ENCODE results near the gene PKNOX2.
"Not testable (repeated sequence)": the region's sequence is repeated elsewhere in the genome, so short reads cannot be mapped to it uniquely, and the experiment has no call there.

Gene PKNOX2

DNA sequence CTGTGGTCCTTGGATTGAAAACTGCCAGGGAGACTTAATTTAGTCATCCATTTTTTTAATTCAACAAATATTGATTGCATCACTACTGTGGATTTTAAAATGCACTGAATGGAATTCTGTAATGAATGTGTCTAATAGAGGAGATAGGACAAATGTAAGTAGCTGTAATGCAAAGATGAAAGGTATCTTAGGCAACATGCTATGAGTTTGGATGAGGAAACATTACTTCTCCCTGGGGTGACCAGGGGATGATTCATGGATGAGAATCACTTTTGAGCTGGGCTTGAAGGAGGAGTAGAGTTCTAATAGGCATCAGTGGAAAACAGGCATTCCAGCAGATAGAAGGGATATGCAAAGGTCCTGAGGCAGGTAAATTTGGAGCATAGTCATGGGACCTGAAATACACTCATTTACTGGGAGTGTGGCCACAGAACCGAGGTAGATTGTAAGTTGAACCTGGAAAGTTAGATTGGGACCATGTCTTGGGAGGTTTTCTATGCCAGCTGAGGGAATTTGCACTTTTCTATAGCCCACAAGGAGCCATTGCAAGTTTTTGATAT, 43.4 kb downstream of the PKNOX2 start:
- no peak for DNase-seq (ENCODE audit: low spot score)

- no peak for DNase-seq (ENCODE audit: low spot score)
Observed at GRCh38 chr11:125210066-125210465, 45.5 kb downstream of the PKNOX2 start.

DNA sequence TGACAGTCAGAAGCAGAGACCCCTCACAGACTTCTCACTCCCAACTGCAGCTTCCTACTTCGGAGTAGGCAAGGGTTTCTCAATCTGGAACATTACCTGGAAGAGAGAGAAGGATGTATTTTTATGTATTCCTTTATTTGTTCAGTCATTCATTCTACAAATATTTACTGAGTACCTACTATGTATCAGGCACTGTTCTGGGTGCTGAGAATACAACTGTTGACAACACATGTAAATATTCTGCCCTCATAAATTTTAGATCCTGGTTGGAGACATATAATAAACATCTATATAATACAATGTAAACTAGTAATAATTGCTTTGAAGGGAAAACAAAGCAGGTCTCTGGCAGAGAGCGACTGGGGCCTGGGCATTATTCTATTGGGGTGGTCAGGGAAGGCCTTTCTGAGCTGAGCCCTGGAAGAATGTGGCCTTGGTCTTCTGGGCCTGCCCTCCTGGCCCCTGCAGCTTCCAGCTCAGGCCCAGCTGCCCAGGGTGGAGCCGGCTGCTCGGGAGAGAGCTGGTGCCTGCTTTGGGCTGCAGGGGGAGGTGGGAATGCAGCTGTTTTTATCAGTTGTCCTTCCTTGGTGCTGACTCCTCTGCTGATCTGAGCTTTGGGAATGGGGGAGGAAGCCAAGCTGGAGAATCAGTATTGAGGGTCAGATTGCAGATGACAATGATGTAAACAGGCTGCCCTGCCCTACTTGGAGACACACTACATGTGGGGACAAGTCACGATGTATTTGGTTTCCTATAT, 46.8 kb downstream of the PKNOX2 start:
- no peak for DNase-seq (ENCODE audit: low spot score)

DNA sequence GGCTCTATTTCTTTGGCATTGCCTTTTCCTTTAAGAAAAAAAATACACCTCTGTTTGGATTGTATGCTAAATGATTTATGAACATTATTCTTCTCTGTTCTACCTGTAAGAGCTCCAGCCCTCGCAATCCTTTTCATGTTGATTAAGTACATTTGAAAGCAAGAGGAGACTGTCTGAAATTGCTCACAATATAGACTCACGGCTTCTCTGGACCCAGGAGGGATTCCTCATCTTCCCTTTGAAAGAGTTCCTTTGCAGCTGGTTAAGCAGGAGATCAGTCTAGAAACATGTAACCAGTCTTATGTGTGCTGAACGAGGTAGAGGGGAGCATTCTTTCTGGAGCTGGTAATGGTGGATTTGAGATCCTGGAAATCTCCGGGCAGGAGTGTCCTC, 47.4 kb downstream of the PKNOX2 start:
- no peak for DNase-seq (ENCODE audit: low spot score)

- DNase-seq (ENCODE audit: low spot score) = no peak
Observed at GRCh38 chr11:125214601-125215565, 50.3 kb downstream of the PKNOX2 start.

- DNase-seq (ENCODE audit: low spot score) = no peak
Observed at GRCh38 chr11:125215976-125216375, 51.4 kb downstream of the PKNOX2 start.

GRCh38 chr11:125218336-125218735, 53.8 kb downstream of the PKNOX2 start:
- no peak for DNase-seq (ENCODE audit: low spot score)

GRCh38 chr11:125221461-125221860, 56.9 kb downstream of the PKNOX2 start:
- DNase-seq (ENCODE audit: low spot score) = no peak

DNA sequence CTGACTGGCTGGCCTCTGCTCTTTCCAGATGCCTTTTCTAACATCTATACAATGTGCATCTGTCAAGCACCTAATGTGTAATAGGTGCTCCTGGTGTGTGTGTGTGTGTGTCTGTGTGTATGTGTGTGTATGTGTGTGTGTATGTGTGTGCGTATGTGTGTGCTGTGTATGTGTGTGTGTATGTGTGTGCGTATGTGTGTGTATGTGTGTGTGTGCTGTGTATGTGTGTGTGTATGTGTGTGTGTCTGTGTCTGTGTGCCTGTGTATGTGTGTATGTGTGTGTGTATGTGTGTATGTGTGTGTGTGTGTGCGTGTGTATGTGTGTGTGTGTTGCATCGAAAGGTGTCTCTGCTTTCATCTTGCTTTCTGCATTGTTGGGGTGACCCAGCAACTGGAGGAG, 57.9 kb downstream of the PKNOX2 start:
- no peak for DNase-seq (ENCODE audit: low spot score)

DNA sequence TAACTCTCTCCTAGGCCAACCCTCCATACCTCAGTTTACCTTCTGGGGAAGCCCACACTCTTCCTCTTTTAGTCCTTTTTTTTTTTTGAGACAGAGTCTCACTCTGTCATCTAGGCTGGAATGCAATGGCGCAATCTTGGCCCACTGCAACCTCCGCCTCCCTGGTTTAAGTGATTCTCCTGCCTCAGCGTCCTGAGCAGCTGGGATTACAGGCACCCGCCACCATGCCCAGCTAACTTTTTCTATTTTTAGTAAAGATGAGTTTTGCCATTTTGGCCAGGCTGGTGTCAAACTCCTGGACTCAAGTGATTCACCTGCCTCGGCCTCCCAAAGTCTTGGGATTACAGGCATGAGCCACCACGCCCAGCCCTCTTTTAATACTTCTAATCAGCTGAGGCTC, 58.6 kb downstream of the PKNOX2 start:
- DNase-seq (ENCODE audit: low spot score) = not testable (repeated sequence)

DNA sequence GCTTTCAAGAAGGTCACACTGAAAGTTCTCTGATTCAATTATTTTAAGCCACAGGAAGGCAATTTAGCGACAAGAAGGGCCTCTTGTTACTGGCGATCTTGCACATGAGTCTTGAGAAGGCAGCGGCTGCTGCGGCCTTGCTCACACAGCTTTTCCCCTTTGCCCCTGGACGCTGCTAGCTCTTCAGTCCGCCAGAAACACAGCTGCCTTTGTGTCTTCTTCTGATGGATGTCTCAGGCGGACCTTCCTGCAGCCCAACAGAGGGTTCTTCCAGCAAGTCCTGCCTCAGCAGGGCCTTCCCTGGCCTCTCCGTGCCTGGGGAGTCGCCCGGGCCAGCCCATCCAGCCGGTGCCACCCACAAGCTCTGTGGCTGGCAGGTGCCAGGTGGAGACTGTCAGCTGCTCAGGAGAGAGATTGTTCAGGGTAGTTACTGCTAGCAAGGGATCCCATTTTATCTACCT, 59.4 kb downstream of the PKNOX2 start:
- DNase-seq (ENCODE audit: low spot score) = peak; percentile 66

DNA sequence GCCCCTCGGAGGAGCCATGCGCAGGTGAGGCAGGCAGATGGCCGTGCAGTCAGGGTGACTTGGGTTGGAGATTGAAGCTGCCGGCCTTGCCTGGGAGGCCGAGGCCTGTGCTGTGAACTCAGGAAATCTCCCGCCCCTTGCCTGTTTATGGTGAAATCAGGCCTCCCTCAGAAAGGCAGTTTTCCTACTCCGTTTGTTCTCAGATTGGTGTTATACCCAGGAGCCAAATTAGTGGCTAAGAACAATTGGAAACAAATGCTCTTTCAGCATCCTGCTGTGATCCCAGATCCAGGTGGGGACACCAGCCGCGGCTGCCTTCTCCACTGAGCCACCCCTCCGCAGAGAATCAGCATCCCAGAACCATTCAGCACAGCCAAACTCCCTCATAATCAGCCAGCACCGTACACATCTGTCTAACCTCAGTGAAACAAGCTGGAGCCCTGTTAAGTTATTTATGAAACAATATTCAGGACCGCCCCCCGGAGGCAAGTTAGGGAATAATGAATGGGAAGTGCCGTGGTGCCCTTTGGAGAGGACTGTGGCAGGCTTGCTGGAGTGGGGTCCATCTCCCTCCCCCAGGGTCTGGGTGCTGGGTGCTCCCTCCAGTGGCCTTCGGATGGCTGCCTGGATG, 60.0 kb downstream of the PKNOX2 start:
- peak; percentile 19 for DNase-seq (ENCODE audit: low spot score)

DNA sequence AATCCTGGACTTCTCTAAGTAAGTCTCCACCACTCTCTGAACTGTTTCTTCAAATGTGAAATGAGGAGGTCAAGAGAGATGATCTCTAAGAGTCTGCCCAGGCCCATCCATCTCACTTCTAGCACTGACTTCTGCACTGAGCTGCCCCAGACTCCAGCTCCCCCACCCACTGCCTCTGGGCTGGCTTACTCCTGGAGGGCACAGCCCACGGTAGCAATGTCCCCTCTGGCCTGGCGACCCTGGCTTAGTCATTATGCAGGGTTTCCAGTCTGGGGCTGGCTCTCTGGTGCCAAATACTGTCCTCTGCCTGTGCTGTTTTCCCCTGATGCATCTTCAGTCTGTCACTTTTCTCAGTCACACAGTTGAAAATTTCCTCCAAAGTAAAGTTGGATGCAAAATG, 60.9 kb downstream of the PKNOX2 start:
- DNase-seq (ENCODE audit: low spot score) = no peak

GRCh38 chr11:125226031-125226430, 61.5 kb downstream of the PKNOX2 start:
- DNase-seq (ENCODE audit: low spot score) = no peak

GRCh38 chr11:125226706-125227105, 62.2 kb downstream of the PKNOX2 start:
- DNase-seq (ENCODE audit: low spot score) = no peak

DNA sequence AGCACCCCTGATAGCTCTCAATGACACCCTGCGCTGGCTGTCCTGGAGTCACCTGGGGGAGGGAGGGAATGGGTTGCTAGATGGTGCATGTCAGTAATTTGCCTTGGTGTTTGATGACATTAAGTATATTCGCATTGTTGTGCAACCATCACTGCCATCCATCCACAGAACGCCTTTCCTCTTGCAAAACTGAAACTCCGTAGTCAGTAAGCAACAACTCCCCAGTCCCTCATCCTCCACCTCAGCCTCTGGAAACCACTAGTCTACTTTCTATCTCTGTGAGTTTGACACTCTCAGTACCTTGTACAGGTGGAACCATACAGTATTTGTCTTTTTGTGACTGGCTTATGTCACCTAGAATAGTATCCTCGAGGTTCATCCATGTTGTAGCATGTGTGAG, 62.6 kb downstream of the PKNOX2 start:
- DNase-seq (ENCODE audit: low spot score) = no peak

- no peak for DNase-seq (ENCODE audit: low spot score)
Observed at GRCh38 chr11:125228445-125228844, 63.9 kb downstream of the PKNOX2 start.

- DNase-seq (ENCODE audit: low spot score) = no peak
Observed at GRCh38 chr11:125228993-125229392, 64.4 kb downstream of the PKNOX2 start.

- no peak for DNase-seq (ENCODE audit: low spot score)
Observed at GRCh38 chr11:125229916-125230315, 65.4 kb downstream of the PKNOX2 start.

DNA sequence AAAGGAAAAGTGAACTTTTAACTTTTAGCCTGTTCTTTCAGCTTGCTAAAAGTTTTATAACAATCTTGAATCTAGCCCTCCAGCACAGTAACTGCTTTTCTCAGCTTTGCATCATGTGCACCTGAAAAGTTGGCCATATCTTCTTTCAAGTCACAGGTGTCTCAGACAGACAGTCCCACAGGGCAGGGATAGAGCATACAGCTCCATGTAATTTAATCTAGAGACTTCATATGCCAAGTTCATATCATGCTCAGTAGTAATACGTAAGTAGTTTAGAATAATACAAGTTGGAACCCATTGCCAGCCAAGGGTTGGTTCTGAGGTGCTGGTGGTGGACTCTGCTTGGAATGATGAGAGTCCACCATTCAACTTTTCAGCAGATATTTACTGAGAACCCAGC, 68.6 kb downstream of the PKNOX2 start:
- no peak for DNase-seq (ENCODE audit: low spot score)

GRCh38 chr11:125233736-125234275, 69.3 kb downstream of the PKNOX2 start:
- DNase-seq (ENCODE audit: low spot score) = no peak

- no peak for DNase-seq (ENCODE audit: low spot score)
Observed at GRCh38 chr11:125235071-125235471, 70.5 kb downstream of the PKNOX2 start.
